Activated naive CD4-positive, alpha-beta T cell treated with anti-CD3 and anti-CD28 coated beads, Interleukin-2, amount 10 ng/mL, durations not matched to agents 5 hours and 36 hours (primary cell): ENCODE results near the gene ARL8A. TPM values are rescaled to one million over a fixed set of nuclear protein-coding genes. Genes with fewer than 3 reads are reported as not detected.

Source experiments
- total RNA-seq, 2 experiments: library from RNA; stranded (reverse); gene quantifications; one replicate each; pipeline ENCODE4 v1.2.3, GENCODE V29; 2021

Gene ARL8A
- total RNA-seq, result 10 to 100 TPM; 49.5 to 50.4 TPM

DNA sequence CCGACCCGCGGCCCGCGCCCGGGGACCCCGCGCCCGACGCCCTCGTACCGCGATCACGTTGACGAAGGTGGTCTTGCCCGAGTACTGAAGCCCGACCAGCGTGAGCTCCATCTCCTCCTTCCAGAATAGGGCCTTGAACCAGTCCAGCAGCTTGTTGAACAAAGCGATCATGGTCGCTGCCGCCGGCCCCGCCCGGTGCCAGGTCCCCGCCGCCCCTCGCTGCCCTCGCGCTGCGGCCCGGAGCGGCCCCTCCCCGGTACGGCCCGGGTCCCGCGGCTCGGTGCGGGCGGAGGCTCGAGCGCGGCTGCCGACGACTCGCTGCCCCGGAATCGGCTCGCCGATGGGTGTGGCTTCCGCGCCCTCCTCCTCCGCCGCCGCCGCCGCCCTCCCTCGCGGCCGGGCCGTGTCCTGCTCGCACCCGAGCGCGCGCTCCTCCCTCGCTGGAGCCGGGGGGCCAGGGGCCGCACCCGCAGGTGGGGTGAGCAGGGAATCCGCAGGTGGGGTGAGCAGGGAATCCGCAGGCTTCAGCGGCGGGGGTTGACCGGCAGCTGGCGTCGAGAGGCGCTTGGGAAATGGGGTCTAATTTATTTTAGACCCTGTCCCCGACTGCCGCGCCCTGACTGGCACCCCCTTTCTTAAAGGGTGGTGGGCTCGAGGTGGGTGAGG lies at the start of gene ARL8A:
TSS of gene ARL8A (minus strand) at position 336 of the 666 bp plus-strand sequence. CDS start at position 171, 165 bp downstream.

GRCh38 chr1:202193614-202194327 lies 49.2 kb upstream of the ARL8A start, which contains the start of gene LGR6:
LGR6 (plus strand) TSS chr1:202193799; CDS start chr1:202193990, 191 bp downstream.

DNA sequence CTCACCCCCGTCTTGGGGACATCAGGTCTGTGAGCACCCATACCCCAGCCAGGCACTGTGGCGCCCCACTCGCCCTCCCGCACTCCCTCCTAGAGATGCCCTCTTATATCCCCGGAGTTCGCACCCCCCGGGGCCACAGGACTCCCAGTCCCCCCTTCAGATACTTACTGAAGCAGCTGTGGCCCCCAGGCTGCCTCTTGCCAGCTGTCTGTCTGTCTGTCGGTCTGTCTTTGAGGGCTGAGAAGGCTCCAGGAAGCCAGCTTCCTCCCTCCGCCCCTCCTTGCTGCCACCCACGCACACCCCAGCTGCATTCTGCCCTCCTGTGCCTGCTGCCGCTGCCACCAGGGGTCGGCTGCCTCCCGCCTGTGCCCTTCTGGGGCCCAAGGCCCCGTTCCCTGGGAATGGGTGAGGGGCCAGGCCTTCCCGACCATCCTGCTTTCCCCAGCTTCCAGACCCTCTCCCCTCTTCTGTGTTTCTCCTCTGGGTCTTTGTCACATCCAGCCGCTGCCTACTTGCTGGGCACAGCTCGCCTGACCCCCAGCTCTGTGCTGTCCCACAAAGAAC lies 15.9 kb upstream of the ARL8A start, which contains the start of gene PTPN7:
TSS of gene PTPN7 (minus strand) at position 226 of the 564 bp plus-strand sequence. CDS start 1,200 bp downstream, outside the sequence.

DNA sequence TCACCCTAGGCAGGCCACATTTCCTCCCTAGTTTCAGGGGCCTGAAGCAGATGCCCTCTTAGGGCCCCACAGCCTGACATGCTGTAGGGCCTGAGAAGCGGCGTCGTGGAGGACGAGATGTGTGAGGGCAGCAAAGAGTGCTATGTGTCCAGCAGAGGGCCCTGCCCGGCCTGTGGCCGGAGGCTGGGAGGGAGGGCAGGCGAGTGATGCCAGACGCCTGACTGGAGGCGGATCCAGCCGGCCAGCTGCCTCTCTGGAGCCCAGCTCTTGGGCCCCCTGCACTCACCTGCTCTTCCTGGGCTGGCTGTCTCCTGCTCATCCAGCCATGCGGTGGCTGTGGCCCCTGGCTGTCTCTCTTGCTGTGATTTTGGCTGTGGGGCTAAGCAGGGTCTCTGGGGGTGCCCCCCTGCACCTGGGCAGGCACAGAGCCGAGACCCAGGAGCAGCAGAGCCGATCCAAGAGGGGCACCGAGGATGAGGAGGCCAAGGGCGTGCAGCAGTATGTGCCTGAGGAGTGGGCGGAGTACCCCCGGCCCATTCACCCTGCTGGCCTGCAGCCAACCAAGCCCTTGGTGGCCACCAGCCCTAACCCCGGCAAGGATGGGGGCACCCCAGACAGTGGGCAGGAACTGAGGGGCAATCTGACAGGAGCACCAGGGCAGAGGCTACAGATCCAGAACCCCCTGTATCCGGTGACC lies 21.8 kb downstream of the ARL8A start, which contains the start of gene GPR37L1:
TSS of gene GPR37L1 (plus strand) at position 279 of the 697 bp plus-strand sequence. CDS start at position 326, 47 bp downstream.

Other genes starting within 250 kb of the ARL8A start
- not detected for gene LMOD1, start 198.2 kb downstream of the ARL8A start, total RNA-seq
- 10 to 100 TPM; 39.1 to 39.3 TPM for gene TIMM17A, start 189.2 kb downstream of the ARL8A start, total RNA-seq
- 10 to 100 TPM; 25.6 to 27.3 TPM for gene RNPEP, start 162.1 kb downstream of the ARL8A start, total RNA-seq
- under 1 TPM; 0.33 to 0.41 TPM for gene ELF3, start 134.2 kb downstream of the ARL8A start, total RNA-seq
- gene GPR37L1, start 21.8 kb downstream of the ARL8A start, total RNA-seq, result not detected
- gene PTPN7, start 15.9 kb upstream of the ARL8A start, total RNA-seq, result 100 to 1,000 TPM; 166 to 167 TPM
- gene LGR6, start 49.1 kb upstream of the ARL8A start, total RNA-seq, result not detected
- gene UBE2T, start 197.2 kb upstream of the ARL8A start, total RNA-seq, result 10 to 100 TPM; 46.6 to 49.2 TPM
- gene PPP1R12B, start 204.0 kb upstream of the ARL8A start, total RNA-seq, result 10 to 100 TPM; 17.4 to 17.5 TPM